Stomach (tissue), 9 donors: ENCODE measurements around the gene RHBDD2. TPM values are rescaled to one million over a fixed set of nuclear protein-coding genes. Genes with fewer than 3 reads are reported as not detected.
"Not testable (repeated sequence)": the region's sequence is repeated elsewhere in the genome, so short reads cannot be mapped to it uniquely, and the experiment has no call there.

Experiments
- DNase-seq, 2 donors: peaks; one replicate each; pipeline versions ENCODE4 v3.0.0 to v3.0.0-alpha.2; 2013 to 2019
- H3K27ac ChIP-seq, 5 donors: fragments of 200-600 bp in 4 of 5; sonication (generic) in 4 of 5; one replicate each; pipeline ENCODE4 v1.5.1; 2013 to 2019; ENCODE audit warnings: mild to moderate bottlenecking in 1 of 5, moderate library complexity in 1 of 5
- H3K27me3 ChIP-seq, 3 donors: fragments of 200-600 bp; sonication (generic); one replicate each; pipeline ENCODE4 v1.5.1; 2017 to 2019; ENCODE audit warnings: mixed run types in 1 of 3
- H3K36me3 ChIP-seq, 4 donors: fragments of 200-600 bp; sonication (generic); 1 replicate in 3 of 4; 2 replicates in 1 of 4; pipeline ENCODE4 v1.5.1; 2016 to 2019
- H3K4me1 ChIP-seq, 4 donors: fragments of 200-600 bp; sonication (generic); one replicate each; pipeline ENCODE4 v1.5.1; 2016 to 2019
- H3K4me3 ChIP-seq, 4 donors: fragments of 200-600 bp; sonication (generic) in 3 of 4; one replicate each; pipeline ENCODE4 v1.5.1; 2016 to 2019; ENCODE audit warnings: mild to moderate bottlenecking in 1 of 4
- H3K9me3 ChIP-seq, 4 donors: fragments of 200-600 bp; sonication (generic); one replicate each; pipeline ENCODE4 v1.5.1; 2016 to 2019
- CTCF ChIP-seq, 7 experiments: fragments of 450-650 bp in 4 of 7; fragments of 200-600 bp in 3 of 7; sonication (generic) in 3 of 7; IDR thresholded peaks; one replicate each; pipeline ENCODE4 v1.5.1; 2016 to 2019; ENCODE audit warnings: antibody characterized with exemption in 7 of 7, control low read depth in 2 of 7, mild to moderate bottlenecking in 1 of 7
- EP300 ChIP-seq: sonication (generic); formaldehyde crosslinking; IDR thresholded peaks from one replicate; pipeline ENCODE4 v1.6.1; 2017; ENCODE audit warnings: antibody characterized with exemption
- POLR2A ChIP-seq, 4 donors: fragments of 450-650 bp; IDR thresholded peaks; one replicate each; pipeline ENCODE4 v1.6.1; 2016; ENCODE audit warnings: antibody characterized with exemption in 4 of 4, control low read depth in 2 of 4, mild to moderate bottlenecking in 1 of 4, moderate library complexity in 1 of 4
- POLR2AphosphoS5 ChIP-seq, 3 donors: sonication (generic); formaldehyde crosslinking; IDR thresholded peaks; one replicate each; pipeline ENCODE4 v1.6.1; 2016; ENCODE audit warnings: antibody characterized with exemption in 3 of 3
- WGBS, 5 donors: extraction: QIAGEN DNeasy Blood & Tissue Kit in 3 of 5; methylation state at CpG; one replicate each; pipeline versions ENCODE4 v1.1.5 to v1.1.7; 2013 to 2018; 5-methylcytosine and 5-hydroxymethylcytosine counted together
- intact Hi-C: fragments of 100-400 bp; cut with DNase I; formaldehyde crosslinking; loops from one replicate; pipeline ENCODE4 v1.15.1; 2023; ENCODE audit warnings: low total_unique reads
- polyA plus RNA-seq, 3 donors: library from polyadenylated mRNA; stranded (reverse); fragments of 200-250 nt; gene quantifications; one replicate each; pipeline ENCODE4 v1.2.3, GENCODE V29; 2013
- total RNA-seq, 5 donors: library from RNA; depleted of rRNA; stranded (reverse); fragments of >200 nt; gene quantifications; one replicate each; pipeline versions ENCODE4 v1.1.0 to v1.2.3, GENCODE V29; 2014 to 2016
- donor health status: healthy with polysubstance abuse.
- donor health status: Bipolar disorder and iron deficiency.
- donor health status: healthy.

The RHBDD2 gene
- total and polyA plus RNA-seq, 8 donors, result 15.8 to 95.9 (median 45.5) TPM

GRCh38 chr7:75835688-75836285 is 43.0 kb upstream of the RHBDD2 start:
- no peak for TF ChIP-seq CTCF (IDR thresholded peaks at IDR 0.05)
- no peak for TF ChIP-seq POLR2A (IDR thresholded peaks at IDR 0.05)
- TF ChIP-seq POLR2AphosphoS5 (IDR thresholded peaks at IDR 0.05), result no peak
- no peak for TF ChIP-seq EP300
- Histone ChIP-seq H3K4me1 (no peaks in the 10 kb centered on the region), H3K9me3 (no peaks in the 10 kb centered on the region), H3K27me3 (no peaks in the 10 kb centered on the region), H3K4me3 (no peak overlapping the region), H3K36me3 (no peaks in the 10 kb centered on the region), H3K27ac (no peak overlapping the region)
- 82 to 89% (median 87%) methylated on average over 29 of the region's 29 CpGs for WGBS, 5 donors
- intact Hi-C loops, result no loop called here
- no peak for DNase-seq

GRCh38 chr7:75836798-75837197 is 42.0 kb upstream of the RHBDD2 start:
- TF ChIP-seq POLR2A (IDR thresholded peaks at IDR 0.05) (no peak), CTCF (IDR thresholded peaks at IDR 0.05) (no peak), POLR2AphosphoS5 (IDR thresholded peaks at IDR 0.05) (no peak), EP300 (no peak)
- DNase-seq, result no peak
- no peaks in the 10 kb centered on the region for H3K27me3 ChIP-seq
- no peaks in the 10 kb centered on the region for H3K36me3 ChIP-seq
- H3K4me3 ChIP-seq, result no peak overlapping the region
- no peak overlapping the region for H3K27ac ChIP-seq
- peaks cover 0 to 2% (median 0%) of the 10 kb centered on the region in 4 donors for H3K4me1 ChIP-seq
- intact Hi-C loops, result no loop called here
- H3K9me3 ChIP-seq, result no peaks in the 10 kb centered on the region
- WGBS, 5 donors, result 89 to 95% (median 93%) methylated on average over 7 of the region's 7 CpGs

GRCh38 chr7:75838281-75838930 is 40.4 kb upstream of the RHBDD2 start:
- H3K4me3 ChIP-seq, DNase-seq, intact Hi-C loops, H3K36me3 ChIP-seq, H3K27me3 ChIP-seq, H3K27ac ChIP-seq, H3K9me3 ChIP-seq: not testable (repeated sequence)
- WGBS, 5 donors, result 79 to 84% (median 82%) methylated on average over 14 of the region's 14 CpGs
- H3K4me1 ChIP-seq, result peaks cover 0 to 18% (median 11%) of the 10 kb centered on the region in 4 donors

- H3K4me3 ChIP-seq, result no peak overlapping the region
Observed at GRCh38 chr7:75840029-75840428, 38.8 kb upstream of the RHBDD2 start.

More at GRCh38 chr7:75840029-75840428, 38.8 kb upstream of the RHBDD2 start:
- intact Hi-C loops, result no loop called here
- TF ChIP-seq CTCF (IDR thresholded peaks at IDR 0.05) (no peak), POLR2AphosphoS5 (IDR thresholded peaks at IDR 0.05) (no peak), POLR2A (IDR thresholded peaks at IDR 0.05) (no peak), EP300 (no peak)
- Histone ChIP-seq H3K9me3 (no peaks in the 10 kb centered on the region), H3K36me3 (no peaks in the 10 kb centered on the region), H3K27me3 (no peaks in the 10 kb centered on the region), H3K27ac (no peak overlapping the region), H3K4me1 (peaks cover 0 to 19% (median 11%) of the 10 kb centered on the region in 4 donors)
- 83 to 94% (median 91%) methylated on average over 3 of the region's 3 CpGs for WGBS, 5 donors
- DNase-seq, result no peak
